Endothelial cell (in vitro differentiated cells): ENCODE results near the gene MEF2C. TPM values are rescaled to one million over a fixed set of nuclear protein-coding genes. Genes with fewer than 3 reads are reported as not detected.

Experiments
- DNase-seq: peaks from one replicate; pipeline ENCODE4 v3.0.0; 2021; ENCODE audit warnings: low spot score
- H3K27ac Mint-ChIP-seq: one replicate; pipeline ENCODE4 v1.8.0; 2021; ENCODE audit warnings: mixed read lengths, inconsistent platforms; ENCODE audit not compliant: unreplicated experiment
- H3K27me3 Mint-ChIP-seq: one replicate; pipeline ENCODE4 v1.8.0; 2021; ENCODE audit warnings: mild to moderate bottlenecking, moderate library complexity, mixed read lengths, inconsistent platforms; ENCODE audit not compliant: unreplicated experiment
- H3K36me3 Mint-ChIP-seq: one replicate; pipeline ENCODE4 v1.8.0; 2021; ENCODE audit warnings: mild to moderate bottlenecking, low read depth, mixed read lengths, inconsistent platforms; ENCODE audit not compliant: unreplicated experiment
- H3K4me1 Mint-ChIP-seq: one replicate; pipeline ENCODE4 v1.8.0; 2021; ENCODE audit warnings: mild to moderate bottlenecking, mixed read lengths, inconsistent platforms; ENCODE audit not compliant: unreplicated experiment
- H3K4me3 Mint-ChIP-seq: one replicate; pipeline ENCODE4 v1.8.0; 2021; ENCODE audit warnings: mild to moderate bottlenecking, mixed read lengths, inconsistent platforms; ENCODE audit not compliant: unreplicated experiment
- H3K9me3 Mint-ChIP-seq: one replicate; pipeline ENCODE4 v1.8.0; 2021; ENCODE audit warnings: mixed read lengths, inconsistent platforms; ENCODE audit not compliant: unreplicated experiment
- total RNA-seq: library from RNA; stranded (reverse); fragmentation: NEBNext Ultra II Directional; extraction: Animal tissue kit (Norgen Biotek cat#: 25700); gene quantifications from one replicate; pipeline ENCODE4 v1.2.1, GENCODE V29; 2021; ENCODE audit not compliant: unreplicated experiment
- TF ChIP-seq, protein P1 (sequence below): fragments of 200-600 bp; sonication (generic); IDR thresholded peaks from one replicate; pipeline ENCODE4 v1.5.0; 2021; ENCODE audit warnings: antibody characterized with exemption; ENCODE audit not compliant: unreplicated experiment

Gene MEF2C
- total RNA-seq, 1 donor from 2014 or later, result 134 TPM

DNA sequence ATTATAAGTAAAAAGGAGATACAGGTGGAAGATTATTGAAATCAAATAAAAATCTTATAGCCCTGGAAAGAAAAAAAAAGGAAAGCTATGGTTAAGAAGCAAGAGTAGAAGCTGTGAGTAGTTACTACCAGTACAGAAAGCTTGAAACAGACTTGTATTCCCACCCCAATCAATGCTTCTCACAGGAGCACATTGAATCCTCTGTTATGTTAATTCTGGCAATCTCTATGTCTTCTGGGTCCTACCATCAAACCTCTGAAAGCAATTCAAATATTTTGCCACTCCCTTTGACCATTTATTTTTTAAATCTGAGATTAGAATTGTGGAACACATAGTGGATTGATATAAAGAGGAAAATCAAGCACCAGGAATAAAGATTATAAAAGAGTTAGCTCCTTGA lies 186.5 kb downstream of the MEF2C start:
- Mint-ChIP-seq H3K36me3 (no peaks in the 10 kb centered on the region), H3K9me3 (no peaks in the 10 kb centered on the region), H3K27ac (no peak overlapping the region), H3K4me1 (peaks cover 24% of the 10 kb centered on the region), H3K27me3 (peaks cover 17% of the 10 kb centered on the region), H3K4me3 (no peak overlapping the region)
- DNase-seq, result no peak
- TF ChIP-seq, protein P1, sequence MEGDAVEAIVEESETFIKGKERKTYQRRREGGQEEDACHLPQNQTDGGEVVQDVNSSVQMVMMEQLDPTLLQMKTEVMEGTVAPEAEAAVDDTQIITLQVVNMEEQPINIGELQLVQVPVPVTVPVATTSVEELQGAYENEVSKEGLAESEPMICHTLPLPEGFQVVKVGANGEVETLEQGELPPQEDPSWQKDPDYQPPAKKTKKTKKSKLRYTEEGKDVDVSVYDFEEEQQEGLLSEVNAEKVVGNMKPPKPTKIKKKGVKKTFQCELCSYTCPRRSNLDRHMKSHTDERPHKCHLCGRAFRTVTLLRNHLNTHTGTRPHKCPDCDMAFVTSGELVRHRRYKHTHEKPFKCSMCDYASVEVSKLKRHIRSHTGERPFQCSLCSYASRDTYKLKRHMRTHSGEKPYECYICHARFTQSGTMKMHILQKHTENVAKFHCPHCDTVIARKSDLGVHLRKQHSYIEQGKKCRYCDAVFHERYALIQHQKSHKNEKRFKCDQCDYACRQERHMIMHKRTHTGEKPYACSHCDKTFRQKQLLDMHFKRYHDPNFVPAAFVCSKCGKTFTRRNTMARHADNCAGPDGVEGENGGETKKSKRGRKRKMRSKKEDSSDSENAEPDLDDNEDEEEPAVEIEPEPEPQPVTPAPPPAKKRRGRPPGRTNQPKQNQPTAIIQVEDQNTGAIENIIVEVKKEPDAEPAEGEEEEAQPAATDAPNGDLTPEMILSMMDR, result no peak

DNA sequence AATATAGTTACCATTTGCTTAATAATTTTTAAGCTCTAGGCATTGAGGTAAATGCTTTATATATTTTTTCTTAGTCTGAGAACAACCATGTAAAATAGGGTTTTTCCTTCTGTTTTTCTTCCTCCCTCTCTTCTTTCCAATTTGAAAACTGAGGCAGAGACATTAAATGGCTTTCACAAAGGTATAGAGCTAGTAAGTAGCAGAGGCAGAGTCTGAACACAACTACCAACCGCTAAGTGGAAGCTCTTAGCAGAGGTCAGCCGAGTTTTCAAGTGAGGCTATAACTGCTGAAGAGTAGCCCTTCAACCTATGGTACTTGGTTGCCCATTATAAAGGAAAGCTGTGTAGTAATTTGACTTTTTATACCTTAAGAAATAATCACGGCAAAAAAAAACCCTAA lies 187.1 kb downstream of the MEF2C start:
- Mint-ChIP-seq H3K36me3 (no peaks in the 10 kb centered on the region), H3K9me3 (no peaks in the 10 kb centered on the region)
- TF ChIP-seq, protein P1, result no peak

DNA sequence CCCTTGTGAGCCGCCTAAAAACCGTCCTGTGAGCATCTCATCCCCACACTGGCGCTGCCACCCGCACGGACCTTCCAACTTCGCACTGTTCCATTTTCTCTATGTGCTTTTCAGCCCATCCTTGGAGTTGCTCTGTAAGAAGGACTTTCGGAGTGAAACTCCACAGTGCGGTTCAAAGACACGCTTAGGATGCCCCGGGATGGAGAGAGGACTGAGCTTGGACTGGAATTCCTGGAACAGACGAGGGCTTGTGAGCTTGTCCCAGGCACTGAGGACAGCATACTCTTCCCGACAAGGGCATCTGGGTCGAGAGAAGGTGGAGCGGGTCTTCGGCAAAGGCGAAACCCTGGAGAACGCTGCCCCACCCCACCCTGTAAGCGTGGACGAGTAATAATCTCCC lies 187.8 kb downstream of the MEF2C start:
- Mint-ChIP-seq H3K4me3 (peak overlapping the region; percentile 33), H3K27ac (no peak overlapping the region)

More for the DNA sequence above, 187.1 kb downstream of the MEF2C start:
- H3K4me3 Mint-ChIP-seq, result no peak overlapping the region
- peaks cover 21% of the 10 kb centered on the region for H3K27me3 Mint-ChIP-seq
- no peak for DNase-seq
- peaks cover 30% of the 10 kb centered on the region for H3K4me1 Mint-ChIP-seq
- no peak overlapping the region for H3K27ac Mint-ChIP-seq

DNA sequence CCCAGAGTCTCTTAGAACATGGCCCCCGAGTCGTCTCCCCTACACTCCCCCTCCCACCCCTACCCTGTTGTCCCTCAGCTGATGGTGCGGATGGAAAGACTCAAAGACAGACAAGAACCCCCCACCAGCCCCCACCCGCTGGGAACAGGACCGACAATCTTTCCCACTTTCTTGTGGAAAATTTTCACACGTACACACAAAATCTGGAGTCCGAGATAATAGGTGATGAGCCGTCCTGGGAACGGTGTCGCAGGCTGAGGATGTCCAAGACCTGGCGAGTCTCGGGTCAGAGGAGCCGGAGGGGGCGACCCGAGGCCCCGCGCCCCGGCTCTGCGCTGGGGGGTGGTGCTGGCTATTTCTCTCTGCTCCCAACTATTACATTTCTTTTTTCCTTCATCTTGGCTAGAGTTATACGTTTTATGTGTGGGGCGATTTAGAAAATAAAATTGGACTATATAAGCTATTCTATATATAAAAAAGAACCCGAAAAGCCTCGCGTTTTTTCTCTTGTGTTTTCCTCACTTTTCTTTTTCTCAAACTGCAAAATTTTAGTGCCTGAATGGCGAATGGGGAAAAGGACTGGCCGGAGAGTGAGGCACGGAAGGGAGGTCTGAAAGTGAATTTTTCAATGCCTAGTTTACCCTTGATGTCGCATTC lies 188.8 kb downstream of the MEF2C start:
- Mint-ChIP-seq H3K27me3 (peaks cover 30% of the 10 kb centered on the region), H3K4me1 (peaks cover 29% of the 10 kb centered on the region), H3K9me3 (no peaks in the 10 kb centered on the region), H3K27ac (no peak overlapping the region), H3K4me3 (no peak overlapping the region), H3K36me3 (no peaks in the 10 kb centered on the region)
- TF ChIP-seq, protein P1, result no peak
- DNase-seq, result no peak

More for the DNA sequence above, 187.8 kb downstream of the MEF2C start:
- Mint-ChIP-seq H3K4me1 (peaks cover 36% of the 10 kb centered on the region), H3K9me3 (no peaks in the 10 kb centered on the region), H3K36me3 (no peaks in the 10 kb centered on the region), H3K27me3 (peaks cover 27% of the 10 kb centered on the region)
- no peak for DNase-seq
- TF ChIP-seq, protein P1, result no peak

DNA sequence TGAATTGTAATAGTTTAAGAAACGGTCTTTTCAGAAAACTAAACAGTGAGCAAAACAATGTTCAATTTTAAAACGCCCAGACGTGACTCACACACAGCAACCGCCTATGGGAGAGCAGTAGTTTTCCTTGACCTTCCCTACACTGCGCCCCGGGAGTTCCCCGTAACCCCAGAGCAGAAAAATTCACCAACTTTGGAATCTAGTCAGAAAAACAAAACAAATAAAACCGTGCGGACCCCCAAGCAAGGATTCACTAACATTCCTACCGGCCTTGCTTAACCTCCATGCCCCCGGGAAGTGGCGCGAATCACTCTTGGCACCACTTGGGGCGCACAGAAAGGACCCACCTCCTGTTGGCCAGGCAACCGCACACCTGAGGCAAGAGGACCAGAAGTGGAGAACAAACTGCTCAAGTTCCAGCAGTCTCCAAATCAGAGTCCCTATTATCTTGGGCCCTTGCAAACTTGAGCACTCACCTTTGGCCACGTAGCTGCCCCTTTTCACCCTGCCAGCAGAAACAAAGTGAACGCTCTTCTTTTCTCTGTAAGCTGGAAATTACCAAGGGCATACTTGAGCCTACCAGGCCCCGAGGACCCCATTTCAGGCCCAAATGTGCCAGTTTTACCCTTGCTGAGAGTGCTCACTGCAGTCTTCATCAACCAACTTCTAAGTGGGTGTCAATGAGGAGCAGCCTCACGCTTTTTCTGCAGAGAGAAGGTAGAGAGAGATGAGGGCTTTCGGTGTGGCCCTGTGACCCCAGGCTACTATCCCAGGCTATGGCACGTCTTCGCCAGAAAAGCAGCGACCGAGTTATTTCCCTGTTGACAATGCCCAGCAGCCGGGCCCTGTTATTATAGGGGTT lies 189.7 kb downstream of the MEF2C start:
- Mint-ChIP-seq H3K27ac (no peak overlapping the region), H3K27me3 (peaks cover 34% of the 10 kb centered on the region), H3K4me3 (peak overlapping the region; percentile 71), H3K36me3 (no peaks in the 10 kb centered on the region), H3K9me3 (no peaks in the 10 kb centered on the region), H3K4me1 (peaks cover 29% of the 10 kb centered on the region)
- TF ChIP-seq, protein P1, result no peak
- DNase-seq, result no peak
